HCT116 (cell line): ENCODE data around the gene SPI1. TPM values are rescaled to one million over a fixed set of nuclear protein-coding genes. Genes with fewer than 3 reads are reported as not detected.

Source experiments
- ATAC-seq: fragments of 200-7000 bp; cut with Tn5 transposase; 2 replicates; pipeline ENCODE4 v1.9.1; 2020; ENCODE audit warnings: mild to moderate bottlenecking, moderate library complexity
- BruUV-seq: library from RNA; stranded (reverse); fragments of 400-500 nt; replicated peaks from 2 replicates; lab custom pipeline; 2021; lab: Mats Ljungman, UMichigan
- CTCF ChIA-PET: fragments of 300-600 bp; sonication (Branson Sonifier 250); formaldehyde crosslinking; loops from one replicate; lab custom pipeline; 2021; ENCODE audit warnings: antibody characterized with exemption; lab: Charles Lee
- POLR2A ChIA-PET: fragments of 300-600, 350-600 bp; sonication (Branson Sonifier 250); formaldehyde crosslinking; loops from one replicate; lab custom pipeline; 2021; ENCODE audit warnings: antibody characterized with exemption; lab: Charles Lee
- RAD21 ChIA-PET, 2 experiments: fragments of 300-600 bp; sonication (Branson Sonifier 250); formaldehyde crosslinking; loops; one replicate each; lab custom pipeline; 2023; ENCODE audit warnings: low total read pairs in 2 of 2; ENCODE audit not compliant: uncharacterized antibody in 2 of 2, unreplicated experiment in 2 of 2, low non-redundant PET in 1 of 2; lab: Charles Lee
- DNase-seq: peaks from one replicate; pipeline ENCODE4 v3.0.0-alpha.2; 2010; ENCODE audit warnings: low read depth, low spot score
- H2AFZ ChIP-seq: fragments of 200-600 bp; shearing (Covaris generic), sonication (generic); 2 replicates; pipeline ENCODE4 v1.6.1; 2017; ENCODE audit warnings: low read depth, mixed run types, mixed read lengths, antibody characterized with exemption, low read length; ENCODE audit not compliant: poor library complexity, severe bottlenecking
- H3K27ac ChIP-seq: 2 replicates; pipeline ENCODE4 v1.5.1; 2012; ENCODE audit warnings: low read depth, low read length
- H3K27me3 ChIP-seq: fragments of 200-600 bp; sonication (generic); 2 replicates; pipeline ENCODE4 v1.6.1; 2016; ENCODE audit warnings: mixed run types, low read length, mixed read lengths; ENCODE audit not compliant: insufficient read depth
- H3K36me3 ChIP-seq, 2 experiments: fragments of 200-500 bp in 1 of 2; fragments of 200-600 bp in 1 of 2; sonication (Bioruptor generic) in 1 of 2; sonication (generic) in 1 of 2; 2 replicates each; pipeline versions ENCODE4 v1.5.1 to v1.6.1; 2014 to 2016; ENCODE audit warnings: low read length in 2 of 2, inconsistent platforms in 1 of 2, mixed read lengths in 1 of 2, mixed run types in 1 of 2; ENCODE audit not compliant: insufficient read depth in 2 of 2, control insufficient read depth in 1 of 2
- H3K4me1 ChIP-seq, 2 experiments: fragments of 200-600 bp in 1 of 2; sonication (generic) in 1 of 2; 2 replicates each; pipeline versions ENCODE4 v1.5.1 to v1.6.1; 2012 to 2017; ENCODE audit warnings: low read length in 2 of 2, inconsistent platforms in 1 of 2, mild to moderate bottlenecking in 1 of 2, mixed read lengths in 1 of 2, mixed run types in 1 of 2, moderate library complexity in 1 of 2; ENCODE audit not compliant: insufficient read depth in 2 of 2, control insufficient read depth in 1 of 2
- H3K4me2 ChIP-seq: fragments of 200-600 bp; sonication (generic); 2 replicates; pipeline ENCODE4 v1.6.1; 2017; ENCODE audit warnings: mixed run types, low read length, mixed read lengths
- H3K4me3 ChIP-seq, 2 experiments: fragments of 200-600 bp in 1 of 2; sonication (generic) in 1 of 2; replicated peaks in 1 of 2; 2 replicates each; pipeline ENCODE4 v1.5.1; 2011 to 2016; ENCODE audit warnings: low read length in 2 of 2, control low read depth in 1 of 2, low read depth in 1 of 2, mild to moderate bottlenecking in 1 of 2, mixed read lengths in 1 of 2, mixed run types in 1 of 2
- H3K79me2 ChIP-seq: fragments of 200-600 bp; sonication (generic); 2 replicates; pipeline ENCODE4 v1.6.1; 2017; ENCODE audit warnings: mild to moderate bottlenecking, mixed run types, low read length, moderate library complexity, mixed read lengths; ENCODE audit not compliant: insufficient read depth
- H3K9ac ChIP-seq: fragments of 200-600 bp; sonication (generic); 2 replicates; pipeline ENCODE4 v1.6.1; 2016; ENCODE audit warnings: low read length, mixed read lengths
- H3K9me2 ChIP-seq: fragments of 200-600 bp; sonication (generic), shearing (Covaris generic); 2 replicates; pipeline ENCODE4 v1.6.1; 2017; ENCODE audit warnings: mixed run types, mild to moderate bottlenecking, moderate library complexity; ENCODE audit not compliant: insufficient read depth
- H3K9me3 ChIP-seq, 2 experiments: fragments of 200-500 bp in 1 of 2; fragments of 200-600 bp in 1 of 2; sonication (Bioruptor generic) in 1 of 2; sonication (generic) in 1 of 2; 2 replicates each; pipeline ENCODE4 v1.6.1; 2014 to 2017; ENCODE audit warnings: low read length in 2 of 2, mixed read lengths in 2 of 2, inconsistent platforms in 1 of 2, low read depth in 1 of 2, mild to moderate bottlenecking in 1 of 2, mixed run types in 1 of 2, moderate library complexity in 1 of 2; ENCODE audit not compliant: control insufficient read depth in 1 of 2, insufficient read depth in 1 of 2
- H4K20me1 ChIP-seq: fragments of 200-600 bp; sonication (generic), shearing (Covaris generic); 2 replicates; pipeline ENCODE4 v1.6.1; 2017; ENCODE audit warnings: mixed run types, mild to moderate bottlenecking, moderate library complexity; ENCODE audit not compliant: insufficient read depth
- EZH2phosphoT487 ChIP-seq: fragments of 200-600 bp; IDR thresholded peaks from 2 replicates; pipeline ENCODE4 v1.6.1; 2018; ENCODE audit warnings: antibody characterized with exemption, borderline replicate concordance
- FOSL1 ChIP-seq: IDR thresholded peaks from 2 replicates; pipeline ENCODE4 v1.6.1; 2012; ENCODE audit warnings: low read depth
- TCF7L2 ChIP-seq: IDR thresholded peaks from 2 replicates; pipeline ENCODE4 v1.7.0; 2011; ENCODE audit warnings: borderline replicate concordance, inconsistent platforms; ENCODE audit not compliant: insufficient read depth, insufficient read length; ENCODE audit errors: extremely low read depth
- ZFX ChIP-seq: fragments of 450-650 bp; IDR thresholded peaks from 2 replicates; pipeline ENCODE4 v1.6.1; 2017
- ZNF274 ChIP-seq: fragments of 200-500 bp; sonication (Bioruptor generic); IDR thresholded peaks from 2 replicates; pipeline ENCODE4 v1.6.1; 2014; ENCODE audit warnings: mild to moderate bottlenecking, low read depth, low read length, inconsistent platforms
- intact Hi-C: fragments of 100-400 bp; cut with micrococcal nuclease; formaldehyde crosslinking; loops from 2 replicates; pipeline ENCODE4 v1.10.0; 2022
- total RNA-seq: library from RNA; stranded (reverse); gene quantifications from one replicate; pipeline ENCODE4 v1.2.1, GENCODE V29; 2021; ENCODE audit not compliant: unreplicated experiment
- TF ChIP-seq, protein P1 (sequence below): IDR thresholded peaks from 2 replicates; pipeline ENCODE4 v1.6.1; 2012
- TF ChIP-seq, protein P2 (sequence below): IDR thresholded peaks from 2 replicates; pipeline ENCODE4 v1.6.1; 2011; ENCODE audit warnings: mild to moderate bottlenecking, low read length, moderate library complexity; ENCODE audit not compliant: insufficient replicate concordance; ENCODE audit errors: extremely low read depth
- TF ChIP-seq, protein P3 (sequence below): IDR thresholded peaks from 2 replicates; pipeline ENCODE4 v1.6.1; 2012

Gene SPI1
- total RNA-seq, 1 experiment from 2014 or later = 0.32 TPM

DNA sequence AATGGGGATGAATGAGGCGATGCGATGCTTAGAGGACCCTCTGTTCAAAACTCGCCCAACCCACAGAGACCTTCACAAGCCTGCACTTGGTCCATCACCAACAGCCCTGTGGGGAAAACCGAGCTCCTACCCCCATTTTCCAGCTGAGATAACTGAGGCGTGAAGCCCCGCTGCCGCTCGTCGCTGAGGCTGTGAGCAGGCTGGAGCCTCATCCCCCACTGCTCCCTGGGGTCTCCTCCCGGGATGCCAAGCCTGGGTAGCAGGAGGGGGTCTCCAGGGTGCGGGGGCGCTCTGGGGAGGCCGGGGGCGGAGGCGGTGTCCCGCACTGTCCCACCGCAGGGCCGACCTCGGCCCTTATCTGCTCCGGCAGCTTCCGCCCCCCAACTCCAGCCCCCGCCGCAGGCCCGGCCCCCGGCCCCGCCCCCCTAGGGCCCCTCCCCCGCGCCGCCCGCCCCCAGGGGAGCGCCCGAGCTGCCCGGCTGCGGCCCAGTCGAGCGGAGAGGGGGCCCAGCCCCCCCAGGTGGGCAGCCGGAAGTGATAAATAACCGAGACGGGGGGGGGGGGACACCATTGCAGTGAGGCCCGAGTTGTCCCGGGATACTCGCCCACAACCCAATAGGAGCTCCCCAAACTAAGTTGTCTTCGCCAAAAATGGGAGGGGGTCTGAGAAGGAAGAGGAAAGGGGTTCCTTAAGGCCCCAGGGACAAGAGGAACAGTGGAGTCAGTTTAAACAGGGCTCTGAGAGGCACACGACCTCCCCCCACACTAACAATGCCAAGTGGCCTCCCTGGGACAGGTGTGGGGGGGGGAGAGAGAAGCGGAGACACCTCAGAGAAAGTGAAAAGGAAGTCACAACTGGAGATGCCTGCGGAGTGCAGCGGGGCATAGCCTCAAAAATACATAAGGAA is 21.8 kb upstream of the SPI1 start:
- Histone ChIP-seq H3K4me3 (no peak overlapping the region), H4K20me1 (no peaks in the 10 kb centered on the region), H3K9me2 (no peaks in the 10 kb centered on the region), H3K79me2 (no peaks in the 10 kb centered on the region), H3K4me2 (no peak overlapping the region)
- ChIA-PET RAD21 (no interaction called here), POLR2A (no interaction called here), CTCF (no interaction called here)
- DNase-seq = no peak
- intact Hi-C loops = no loop called here
- no TSS peak for BruUV-seq
- TF ChIP-seq, protein P1, sequence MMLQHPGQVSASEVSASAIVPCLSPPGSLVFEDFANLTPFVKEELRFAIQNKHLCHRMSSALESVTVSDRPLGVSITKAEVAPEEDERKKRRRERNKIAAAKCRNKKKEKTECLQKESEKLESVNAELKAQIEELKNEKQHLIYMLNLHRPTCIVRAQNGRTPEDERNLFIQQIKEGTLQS = no peak
- TF ChIP-seq, protein P2, sequence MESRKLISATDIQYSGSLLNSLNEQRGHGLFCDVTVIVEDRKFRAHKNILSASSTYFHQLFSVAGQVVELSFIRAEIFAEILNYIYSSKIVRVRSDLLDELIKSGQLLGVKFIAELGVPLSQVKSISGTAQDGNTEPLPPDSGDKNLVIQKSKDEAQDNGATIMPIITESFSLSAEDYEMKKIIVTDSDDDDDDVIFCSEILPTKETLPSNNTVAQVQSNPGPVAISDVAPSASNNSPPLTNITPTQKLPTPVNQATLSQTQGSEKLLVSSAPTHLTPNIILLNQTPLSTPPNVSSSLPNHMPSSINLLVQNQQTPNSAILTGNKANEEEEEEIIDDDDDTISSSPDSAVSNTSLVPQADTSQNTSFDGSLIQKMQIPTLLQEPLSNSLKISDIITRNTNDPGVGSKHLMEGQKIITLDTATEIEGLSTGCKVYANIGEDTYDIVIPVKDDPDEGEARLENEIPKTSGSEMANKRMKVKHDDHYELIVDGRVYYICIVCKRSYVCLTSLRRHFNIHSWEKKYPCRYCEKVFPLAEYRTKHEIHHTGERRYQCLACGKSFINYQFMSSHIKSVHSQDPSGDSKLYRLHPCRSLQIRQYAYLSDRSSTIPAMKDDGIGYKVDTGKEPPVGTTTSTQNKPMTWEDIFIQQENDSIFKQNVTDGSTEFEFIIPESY = no peak
- TF ChIP-seq, protein P3, sequence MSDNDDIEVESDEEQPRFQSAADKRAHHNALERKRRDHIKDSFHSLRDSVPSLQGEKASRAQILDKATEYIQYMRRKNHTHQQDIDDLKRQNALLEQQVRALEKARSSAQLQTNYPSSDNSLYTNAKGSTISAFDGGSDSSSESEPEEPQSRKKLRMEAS = no peak
- TF ChIP-seq ZNF274 = no peak
- TF ChIP-seq EZH2phosphoT487 = no peak
- TF ChIP-seq FOSL1 = no peak
- TF ChIP-seq TCF7L2 = no peak
- no peak for TF ChIP-seq ZFX
- TF ChIP-seq, all 23 proteins: peak for 0
- Histone ChIP-seq H3K9ac (no peak overlapping the region), H3K9me3 (no peaks in the 10 kb centered on the region), H2AFZ (no peak overlapping the region), H3K27ac (no peak overlapping the region), H3K4me1 (no peaks in the 10 kb centered on the region), H3K36me3 (no peaks in the 10 kb centered on the region), H3K27me3 (no peaks in the 10 kb centered on the region)
- ATAC-seq = no peak
